CD4-positive, alpha-beta T cell treated with Interleukin-4 for 1 hour (primary cell): Measurements from ENCODE around the gene DLGAP1.

Experiments used
- DNase-seq, 2 donors: peaks; one replicate each; pipeline ENCODE4 v3.0.0-alpha.2; 2020 to 2022

DLGAP1 gene

DNA sequence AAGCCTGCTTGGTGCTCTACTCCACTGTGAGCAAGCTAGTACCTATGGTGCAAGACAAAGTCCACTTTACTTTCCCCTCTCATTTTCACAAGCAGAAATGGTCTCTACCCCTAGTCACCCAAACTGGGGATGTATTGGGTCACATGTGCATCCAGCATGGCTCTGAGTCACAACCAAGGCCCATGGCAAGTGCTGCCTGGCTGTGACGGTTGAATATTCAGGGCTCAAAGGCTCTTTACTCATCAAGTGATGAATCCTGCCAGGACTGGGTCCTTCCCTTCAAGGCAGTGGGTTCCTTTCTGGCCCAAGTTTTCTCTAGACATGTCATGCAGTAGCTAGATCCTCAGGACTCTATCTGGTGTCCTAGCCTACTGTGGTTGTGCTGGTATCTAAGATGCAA is 311.5 kb downstream of the DLGAP1 start:
- DNase-seq: no peak

GRCh38 chr18:4142876-4143275 is 312.2 kb downstream of the DLGAP1 start:
- no peak for DNase-seq

DNA sequence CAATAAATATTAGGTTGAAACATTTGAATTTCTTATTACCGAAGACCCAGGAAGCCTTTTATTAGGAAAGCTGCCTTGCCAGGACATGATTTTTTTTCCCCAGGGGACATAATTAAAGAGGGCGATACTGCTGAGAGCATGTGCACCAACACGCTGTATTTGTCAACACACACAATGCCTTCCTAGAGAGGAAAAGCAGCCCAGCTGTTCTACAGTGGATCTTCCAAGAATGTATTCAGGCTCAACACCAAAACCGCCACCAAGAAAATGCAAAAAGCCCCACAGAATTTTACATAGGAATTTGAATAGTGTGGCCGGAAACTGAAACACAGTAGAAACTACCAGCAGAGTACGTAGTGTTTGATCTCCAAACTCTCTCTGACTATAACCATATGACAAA is 320.4 kb downstream of the DLGAP1 start:
- DNase-seq: no peak

DNA sequence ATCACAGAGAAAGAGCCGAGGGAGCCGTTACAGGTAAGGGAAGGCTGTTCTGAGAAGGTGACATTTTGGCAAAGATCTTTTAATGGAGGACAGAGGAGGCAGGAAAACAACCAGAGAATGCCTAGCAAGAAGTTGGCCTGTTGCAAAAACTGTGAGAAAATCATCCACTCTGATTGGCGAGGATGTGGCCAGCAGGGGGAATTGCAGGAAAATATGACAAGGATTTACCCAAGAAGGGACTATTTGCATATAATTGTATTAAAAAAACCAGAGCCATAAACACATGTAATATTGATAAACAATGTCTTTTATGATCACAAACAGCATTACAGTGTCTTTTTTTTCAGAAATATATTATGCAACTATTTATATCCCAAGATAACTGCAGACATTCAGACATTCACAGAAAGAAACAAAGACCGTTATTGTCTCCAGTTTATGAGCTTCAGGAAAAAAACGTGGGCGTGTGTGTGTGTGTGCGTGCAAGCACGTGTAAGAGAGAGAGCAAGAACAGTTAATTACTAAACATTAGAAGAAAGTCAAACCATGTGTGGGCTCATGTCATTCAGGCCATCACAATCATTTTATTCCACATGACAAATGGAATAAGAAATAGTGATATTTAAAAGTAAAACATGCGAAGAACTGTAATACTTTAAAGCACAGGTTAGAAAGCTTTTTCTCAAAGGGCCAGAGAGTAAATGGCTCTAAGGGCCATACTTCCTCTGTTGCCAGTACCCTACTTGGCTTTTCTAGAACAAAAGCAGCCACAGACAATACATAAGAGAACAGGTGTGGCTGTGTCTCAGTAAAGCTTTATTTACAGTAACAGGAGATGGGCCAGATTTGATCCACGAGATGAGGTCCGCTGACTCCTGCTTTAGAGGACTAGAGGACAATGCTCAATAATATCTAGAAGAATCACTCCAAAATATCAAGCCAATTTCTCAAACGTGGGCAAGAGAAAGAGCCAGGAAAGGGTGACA is 324.1 kb downstream of the DLGAP1 start:
- DNase-seq: no peak

- DNase-seq: no peak
Observed at GRCh38 chr18:4126939-4127338, 328.2 kb downstream of the DLGAP1 start.

DNA sequence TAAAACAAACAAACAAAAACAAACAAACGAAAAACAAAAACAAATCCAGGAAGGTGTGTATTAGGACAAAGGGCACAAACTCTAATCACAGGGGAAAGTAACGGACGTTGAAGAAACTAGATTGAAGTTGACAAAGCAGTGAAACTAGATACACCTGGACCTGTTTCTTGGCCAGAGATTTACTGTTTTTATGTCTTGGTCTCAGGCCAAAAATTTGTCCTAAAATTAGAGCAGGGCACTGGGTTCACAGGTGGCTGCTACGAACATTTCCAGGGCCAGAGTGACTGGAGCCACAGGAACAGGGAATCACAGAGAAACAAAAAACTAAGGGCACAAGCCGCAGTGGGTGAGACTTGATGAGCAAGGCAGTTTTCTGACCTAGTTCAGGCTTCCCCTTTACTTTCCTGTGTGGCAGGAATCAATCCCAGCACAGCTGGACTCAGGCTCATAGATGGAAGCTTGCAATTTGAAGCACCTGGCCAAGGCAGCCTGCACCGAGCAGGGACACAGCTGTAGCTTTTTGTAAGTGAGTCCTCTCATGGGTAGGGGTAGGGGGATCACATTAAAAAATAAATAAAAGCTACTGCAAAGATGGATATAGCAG is 329.4 kb downstream of the DLGAP1 start:
- DNase-seq: no peak

- no peak for DNase-seq
Observed at GRCh38 chr18:4125224-4125623, 329.9 kb downstream of the DLGAP1 start.

DNA sequence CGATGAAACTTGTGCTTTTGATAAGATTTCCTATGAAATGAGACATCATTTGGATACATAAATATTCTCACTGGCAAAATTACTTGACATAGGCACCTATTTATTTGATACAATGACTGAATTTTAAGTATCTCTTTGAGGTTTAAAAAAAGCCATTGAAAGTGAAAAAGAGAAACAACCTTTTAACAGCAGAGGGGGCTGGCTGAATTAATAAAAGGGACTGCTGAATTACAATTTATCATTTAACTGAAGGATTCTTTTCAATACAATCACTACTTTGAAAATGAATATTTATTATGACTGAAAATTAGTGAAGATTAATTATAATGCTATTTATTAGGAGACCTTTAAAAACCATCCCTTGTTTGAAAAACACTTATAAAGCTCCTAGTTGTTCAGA is 335.3 kb downstream of the DLGAP1 start:
- DNase-seq: no peak

DNA sequence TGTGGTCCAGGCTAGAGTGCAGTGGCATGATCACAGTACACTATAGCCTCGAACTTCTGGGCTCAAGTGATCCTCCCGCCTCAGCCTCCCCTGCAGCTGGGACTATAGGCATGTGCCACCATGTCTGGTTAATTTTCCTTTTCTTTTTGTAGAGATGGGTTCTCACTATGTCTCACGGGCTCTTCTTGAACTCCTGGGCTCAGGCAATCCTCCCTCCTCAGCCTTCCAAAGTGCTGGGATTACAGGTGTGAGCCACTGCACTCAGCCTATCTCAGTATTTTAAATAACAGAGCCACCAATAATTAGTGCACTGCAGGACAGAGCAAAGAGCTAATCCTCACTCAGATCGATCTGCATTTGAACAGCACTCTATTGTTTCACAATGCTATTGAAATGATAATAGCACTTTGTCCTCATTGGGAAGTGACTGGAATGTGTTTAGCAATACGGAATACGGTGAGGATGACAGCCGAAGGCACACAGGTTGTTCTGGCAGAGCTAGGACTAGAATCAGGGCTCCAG is 335.9 kb downstream of the DLGAP1 start:
- no peak for DNase-seq

DNA sequence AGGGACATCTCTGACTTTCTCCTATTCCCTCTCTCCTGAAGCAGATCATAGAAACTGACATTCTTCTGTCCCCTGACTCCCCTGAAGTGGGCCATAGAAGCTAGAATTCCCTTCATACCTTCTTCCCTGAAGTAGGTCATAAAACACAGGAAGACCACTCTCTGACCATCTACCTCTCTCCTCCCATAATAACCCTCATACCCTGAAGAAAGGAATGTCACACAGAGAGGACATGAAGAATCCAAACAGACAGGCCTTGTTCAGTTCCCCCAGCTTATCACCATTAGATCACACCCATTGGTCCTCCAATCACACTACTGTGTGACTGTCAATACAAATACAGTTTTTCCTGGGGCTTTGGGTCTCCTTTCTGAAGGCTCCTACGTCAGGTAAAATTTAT is 347.1 kb downstream of the DLGAP1 start:
- no peak for DNase-seq

DNA sequence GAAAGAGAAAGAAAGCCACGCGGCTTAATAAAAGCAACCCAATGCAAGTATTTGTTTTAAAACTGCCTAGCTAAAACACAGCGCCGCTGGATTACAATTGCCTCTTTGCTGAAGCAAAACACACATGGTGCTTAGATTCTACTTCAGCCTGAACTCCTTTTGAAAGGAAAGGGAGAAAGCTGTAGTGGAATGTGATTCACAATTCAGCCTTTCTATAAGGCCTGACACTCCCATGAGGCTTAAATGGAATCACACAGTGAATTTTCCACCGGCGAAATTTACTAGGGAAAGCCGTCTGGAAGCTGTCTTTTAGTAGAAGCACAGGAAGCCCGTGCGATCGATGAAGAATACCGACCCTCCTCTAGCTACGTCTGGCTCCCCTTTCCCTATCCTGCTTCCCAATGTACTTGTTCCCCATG is 348.0 kb downstream of the DLGAP1 start:
- no peak for DNase-seq

DNA sequence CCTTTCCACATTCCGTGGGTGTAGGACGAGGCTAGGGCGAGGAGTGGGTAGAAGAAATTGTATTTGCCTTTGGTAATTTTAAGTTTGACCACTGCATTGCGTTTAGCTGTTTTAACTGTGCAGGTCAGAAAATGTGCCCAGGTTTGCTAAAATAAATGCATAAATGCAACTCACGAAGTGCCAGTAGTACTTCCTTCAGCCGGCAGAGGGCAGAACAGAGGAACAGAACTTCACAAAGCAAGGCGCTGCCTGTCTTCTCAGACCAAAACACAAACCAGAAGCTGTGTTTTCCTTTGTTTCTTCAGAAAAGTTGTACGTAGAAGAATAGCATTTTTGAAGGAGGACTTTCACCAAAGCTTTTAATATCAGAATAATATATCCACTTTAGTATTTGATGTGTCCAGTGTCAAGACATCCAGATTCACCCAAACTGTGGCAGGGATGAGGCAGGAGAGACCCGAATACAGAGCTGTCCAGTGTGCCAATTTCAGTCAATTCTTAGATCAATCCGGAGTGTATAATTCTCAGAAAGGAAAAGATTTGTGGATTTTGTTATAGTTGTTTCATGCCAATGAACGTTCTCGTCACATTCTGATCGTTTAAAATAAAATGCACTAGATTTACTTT is 348.6 kb downstream of the DLGAP1 start:
- peak; percentile 19 to 46 for DNase-seq

DNA sequence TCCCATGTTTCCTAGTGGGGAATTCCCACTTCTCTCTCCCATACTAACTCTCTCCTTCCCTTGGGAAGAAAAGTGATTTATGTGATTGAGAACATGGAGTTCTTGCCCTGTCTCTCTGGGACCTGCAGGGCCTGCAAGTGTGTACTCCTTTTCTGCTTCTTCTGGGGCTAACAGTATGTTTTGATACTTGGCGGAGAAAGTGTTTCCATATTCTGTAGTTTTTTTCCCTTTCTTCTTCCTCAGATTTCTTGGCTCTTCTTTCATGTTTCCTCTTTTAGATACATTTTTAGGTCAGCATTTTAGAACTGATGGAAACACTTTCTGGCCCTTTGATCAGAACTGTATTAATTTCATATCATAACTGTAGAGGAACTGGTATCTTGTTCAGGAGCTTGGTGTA is 352.2 kb downstream of the DLGAP1 start:
- DNase-seq: no peak

DNA sequence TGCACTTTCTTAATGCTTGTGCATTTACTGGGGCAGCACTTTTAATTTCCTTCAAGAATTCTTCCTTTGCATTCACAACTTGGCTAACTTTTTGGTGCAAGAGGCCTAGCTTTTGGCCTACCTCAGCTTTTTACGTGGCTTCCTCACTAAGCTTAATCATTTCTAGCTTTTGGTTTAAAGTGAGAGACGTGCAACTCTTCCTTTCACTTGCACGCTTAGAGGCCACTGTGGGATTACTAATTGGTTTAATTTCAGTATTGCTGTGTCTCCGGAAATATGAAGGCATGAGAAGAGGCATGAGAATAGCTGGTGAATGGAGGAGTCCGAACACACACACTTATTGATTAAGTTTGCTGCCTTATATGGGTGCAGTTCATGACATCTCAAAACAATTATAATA is 354.1 kb downstream of the DLGAP1 start:
- no peak for DNase-seq

DNA sequence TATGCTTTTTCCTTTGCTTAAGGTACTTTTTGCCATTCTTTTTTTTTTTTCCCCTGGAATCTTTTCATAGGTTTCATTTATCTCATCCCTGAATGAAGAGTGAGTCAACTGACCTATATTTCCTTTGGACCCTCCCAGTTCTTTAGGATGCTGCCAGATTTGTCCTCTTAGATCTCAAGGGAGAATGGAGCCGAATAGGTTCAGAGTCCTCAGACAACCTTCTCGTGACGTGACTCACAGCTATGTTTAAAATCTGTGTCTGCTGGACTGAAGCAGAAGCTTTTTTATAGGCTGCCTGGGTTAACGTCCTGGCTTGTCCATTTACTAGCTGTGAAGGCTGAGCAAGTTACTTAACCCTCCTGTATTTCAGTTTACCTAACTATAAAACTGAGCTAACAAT is 358.6 kb downstream of the DLGAP1 start:
- DNase-seq: no peak

GRCh38 chr18:4093676-4094075 is 361.4 kb downstream of the DLGAP1 start:
- no peak for DNase-seq

DNA sequence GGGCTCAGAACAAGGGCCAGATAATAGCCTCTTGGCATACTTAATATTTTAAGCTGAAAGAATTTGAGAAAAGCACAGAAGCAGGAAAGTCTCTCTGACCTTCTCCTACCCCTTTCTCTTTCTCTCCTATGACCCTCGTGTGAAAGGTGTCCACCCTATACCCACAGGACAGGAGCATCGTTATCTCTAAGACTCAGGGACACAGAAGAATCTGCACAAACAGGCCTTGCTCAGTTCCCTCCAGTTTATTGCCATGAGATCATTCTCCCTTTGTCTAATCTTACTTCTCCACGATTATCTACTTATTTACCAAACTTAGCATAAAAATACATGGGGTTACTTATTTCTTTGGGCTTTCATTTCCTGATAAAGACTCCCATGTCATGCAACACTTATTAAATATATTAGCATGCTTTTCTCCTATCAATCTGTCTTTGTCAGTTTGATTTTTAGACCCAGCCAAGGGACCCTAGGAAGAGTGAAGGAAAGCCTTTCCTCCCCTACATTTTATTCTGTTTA is 370.7 kb downstream of the DLGAP1 start:
- no peak for DNase-seq

DNA sequence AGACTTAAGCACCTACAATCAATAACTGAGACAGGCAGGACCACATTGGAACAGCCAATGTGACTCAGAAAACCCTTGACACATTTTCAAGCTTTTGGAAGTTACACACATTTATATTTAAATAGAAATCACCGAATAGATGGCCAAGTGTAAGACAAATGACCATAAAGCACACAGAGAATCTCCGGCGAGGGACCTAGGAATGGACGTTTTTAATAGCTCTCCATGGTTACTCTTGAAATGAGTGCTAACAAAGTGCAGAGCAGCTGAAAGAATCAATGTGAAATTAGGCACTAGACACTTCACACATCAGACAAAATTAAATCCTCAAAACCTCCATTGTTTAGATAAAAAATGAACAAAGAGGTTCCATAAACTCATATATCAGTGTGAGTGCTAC is 376.9 kb downstream of the DLGAP1 start:
- no peak for DNase-seq

DNA sequence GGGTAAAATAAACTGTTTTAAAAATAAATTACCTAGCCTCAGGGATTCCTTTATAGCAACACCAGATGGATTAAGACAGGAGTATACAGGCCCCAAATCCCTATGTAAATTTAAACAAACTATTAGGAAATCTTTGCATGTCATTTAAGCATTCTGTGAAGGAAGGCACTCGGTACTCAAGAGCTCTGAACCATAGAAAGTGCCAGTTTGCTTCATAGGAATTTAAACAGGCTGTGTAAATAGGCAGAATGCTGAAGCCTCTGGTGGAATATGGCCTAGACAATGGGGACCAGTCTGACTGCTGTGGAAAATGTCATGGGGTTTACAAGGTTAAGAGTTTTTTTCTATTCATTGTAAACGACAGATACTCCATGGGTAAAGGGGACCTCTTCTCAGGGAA is 377.4 kb downstream of the DLGAP1 start:
- no peak for DNase-seq

- no peak for DNase-seq
Observed at GRCh38 chr18:4077204-4077603, 377.9 kb downstream of the DLGAP1 start.

GRCh38 chr18:4074647-4075046 is 380.5 kb downstream of the DLGAP1 start:
- no peak for DNase-seq

- DNase-seq: no peak
Observed at GRCh38 chr18:4069183-4069582, 385.9 kb downstream of the DLGAP1 start.

DNA sequence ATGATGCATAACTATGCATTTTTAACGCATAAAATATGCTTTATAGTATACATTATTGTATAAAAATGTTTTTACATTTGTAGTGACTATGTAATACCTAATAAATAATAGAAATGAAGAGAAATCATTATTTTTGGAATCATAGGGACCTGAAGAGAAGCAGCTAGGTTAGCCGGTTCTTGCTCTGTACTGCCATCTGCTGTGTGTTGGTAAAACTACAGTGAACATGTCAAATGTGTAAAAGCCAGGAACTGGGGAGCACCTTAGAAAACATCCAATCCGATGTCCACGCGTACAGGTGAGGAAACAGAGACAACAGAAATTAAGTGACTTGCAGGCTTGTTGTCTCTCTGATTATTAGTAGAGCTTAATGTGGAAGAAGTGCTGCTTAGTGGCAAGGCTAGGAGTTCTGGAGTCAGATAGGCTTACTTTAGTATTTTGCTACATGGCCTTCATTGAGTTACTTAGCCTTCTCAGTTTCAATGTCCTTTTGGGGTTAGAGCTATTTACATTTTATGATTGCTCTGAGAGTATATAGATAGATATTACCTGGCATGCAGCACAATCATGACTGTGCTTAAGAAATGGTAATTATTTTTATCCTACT is 386.5 kb downstream of the DLGAP1 start:
- DNase-seq: peak in 1 of 2 donors; percentile 25
